Stimulated activated CD4-positive, alpha-beta T cell treated with anti-CD3 and anti-CD28 coated beads, Interleukin-1b, Interleukin-23, amount 100 ng/mL, for 48 hours (primary cell): ENCODE measurements around the gene RNLS.

Source experiments
- DNase-seq: peaks from one replicate; pipeline ENCODE4 v3.0.0-alpha.2; 2020

Gene RNLS

GRCh38 chr10:88546497-88546896 lies 36.6 kb downstream of the RNLS start:
- DNase-seq, result no peak

GRCh38 chr10:88545359-88545758 lies 37.8 kb downstream of the RNLS start:
- no peak for DNase-seq

GRCh38 chr10:88544140-88544870 lies 38.8 kb downstream of the RNLS start:
- no peak for DNase-seq

- no peak for DNase-seq
Measured at GRCh38 chr10:88542522-88542921, 40.6 kb downstream of the RNLS start.

- DNase-seq, result no peak
Measured at GRCh38 chr10:88541116-88541626, 41.9 kb downstream of the RNLS start.

- no peak for DNase-seq
Measured at GRCh38 chr10:88540351-88540750, 42.8 kb downstream of the RNLS start.

GRCh38 chr10:88538048-88538447 lies 45.1 kb downstream of the RNLS start:
- no peak for DNase-seq

GRCh38 chr10:88537322-88537721 lies 45.8 kb downstream of the RNLS start:
- no peak for DNase-seq

- DNase-seq, result no peak
Measured at GRCh38 chr10:88536437-88536836, 46.7 kb downstream of the RNLS start.

GRCh38 chr10:88534072-88534665 lies 48.9 kb downstream of the RNLS start:
- DNase-seq, result no peak

- DNase-seq, result no peak
Measured at GRCh38 chr10:88531392-88532052, 51.6 kb downstream of the RNLS start.

- no peak for DNase-seq
Measured at GRCh38 chr10:88530629-88531391, 52.3 kb downstream of the RNLS start.

GRCh38 chr10:88530093-88530492 lies 53.0 kb downstream of the RNLS start:
- DNase-seq, result no peak

- no peak for DNase-seq
Measured at GRCh38 chr10:88528806-88529570, 54.1 kb downstream of the RNLS start.

GRCh38 chr10:88528201-88528600 lies 54.9 kb downstream of the RNLS start:
- DNase-seq, result no peak

- no peak for DNase-seq
Measured at GRCh38 chr10:88527245-88527644, 55.9 kb downstream of the RNLS start.

GRCh38 chr10:88526501-88527105 lies 56.5 kb downstream of the RNLS start:
- no peak for DNase-seq

- no peak for DNase-seq
Measured at GRCh38 chr10:88525371-88526069, 57.6 kb downstream of the RNLS start.

- DNase-seq, result no peak
Measured at GRCh38 chr10:88523739-88524400, 59.2 kb downstream of the RNLS start.

- no peak for DNase-seq
Measured at GRCh38 chr10:88522715-88523114, 60.4 kb downstream of the RNLS start.

- no peak for DNase-seq
Measured at GRCh38 chr10:88521791-88522190, 61.3 kb downstream of the RNLS start.
